Measurements from ENCODE around the gene TMPRSS2.

TMPRSS2 gene

GRCh38 chr21:41509145-41509496, 1.2 kb upstream of the TMPRSS2 start:
- no peak for DNase-seq

- no peak for DNase-seq
Measured at GRCh38 chr21:41508415-41509144, 622 bp upstream of the TMPRSS2 start.

- DNase-seq, result no peak
Measured at GRCh38 chr21:41506611-41507520, 1.1 kb downstream of the TMPRSS2 start.

- DNase-seq, result no peak
Measured at GRCh38 chr21:41506005-41506594, 1.9 kb downstream of the TMPRSS2 start.

- no peak for DNase-seq
Measured at GRCh38 chr21:41504030-41504429, 3.9 kb downstream of the TMPRSS2 start.

GRCh38 chr21:41503331-41503730, 4.6 kb downstream of the TMPRSS2 start:
- no peak for DNase-seq

- no peak for DNase-seq
Measured at GRCh38 chr21:41501919-41502318, 6.0 kb downstream of the TMPRSS2 start.

- DNase-seq, result no peak
Measured at GRCh38 chr21:41500931-41501381, 7.0 kb downstream of the TMPRSS2 start.

GRCh38 chr21:41500363-41500762, 7.6 kb downstream of the TMPRSS2 start:
- DNase-seq, result no peak

- no peak for DNase-seq
Measured at GRCh38 chr21:41499920-41500319, 8.0 kb downstream of the TMPRSS2 start.

GRCh38 chr21:41497788-41498187, 10.2 kb downstream of the TMPRSS2 start:
- DNase-seq, result no peak

- no peak for DNase-seq
Measured at GRCh38 chr21:41497008-41497407, 10.9 kb downstream of the TMPRSS2 start.

- no peak for DNase-seq
Measured at GRCh38 chr21:41494242-41494641, 13.7 kb downstream of the TMPRSS2 start.

- no peak for DNase-seq
Measured at GRCh38 chr21:41491412-41491811, 16.5 kb downstream of the TMPRSS2 start.

- DNase-seq, result no peak
Measured at GRCh38 chr21:41490330-41490729, 17.6 kb downstream of the TMPRSS2 start.

- no peak for DNase-seq
Measured at GRCh38 chr21:41489329-41489728, 18.6 kb downstream of the TMPRSS2 start.

- DNase-seq, result no peak
Measured at GRCh38 chr21:41488080-41488479, 19.9 kb downstream of the TMPRSS2 start.

GRCh38 chr21:41487082-41487481, 20.9 kb downstream of the TMPRSS2 start:
- DNase-seq, result no peak

- no peak for DNase-seq
Measured at GRCh38 chr21:41483973-41484372, 24.0 kb downstream of the TMPRSS2 start.

GRCh38 chr21:41483415-41483814, 24.5 kb downstream of the TMPRSS2 start:
- DNase-seq, result no peak

- DNase-seq, result no peak
Measured at GRCh38 chr21:41482980-41483379, 25.0 kb downstream of the TMPRSS2 start.

- no peak for DNase-seq
Measured at GRCh38 chr21:41482301-41482700, 25.7 kb downstream of the TMPRSS2 start.

- DNase-seq, result no peak
Measured at GRCh38 chr21:41481191-41481590, 26.8 kb downstream of the TMPRSS2 start.
